H4 (cell line): ENCODE measurements around the gene DAG1. TPM values are rescaled to one million over a fixed set of nuclear protein-coding genes. Genes with fewer than 3 reads are reported as not detected.
A peak's percentile ranks its signal among the peaks of the same experiment; 100 is the strongest.

Experiments used
- DNase-seq: peaks from one replicate; pipeline ENCODE4 v3.0.0-alpha.2; 2015; ENCODE audit warnings: low spot score
- total RNA-seq: library from RNA; depleted of rRNA; stranded (reverse); fragments of >200 nt; shearing (Covaris generic); gene quantifications from 2 replicates; pipeline ENCODE4 v1.2.3, GENCODE V29; 2014; rRNA removed

DAG1 gene
- total RNA-seq, 1 experiment from 2014 or later, result 30.8 TPM

- peak; percentile 62 for DNase-seq
These were observed 83.9 kb downstream of the DAG1 start, which contains the start of gene BSN for GRCh38 chr3:49553692-49554632. TSS of gene BSN (plus strand) at chr3:49554477. CDS start at chr3:49554603, 126 bp downstream.

GRCh38 chr3:49554633-49555265 is 84.7 kb downstream of the DAG1 start:
- no peak for DNase-seq

GRCh38 chr3:49556500-49557275 is 86.6 kb downstream of the DAG1 start:
- DNase-seq, result no peak

- DNase-seq, result no peak
These were observed 93.0 kb downstream of the DAG1 start for GRCh38 chr3:49563040-49563578.

GRCh38 chr3:49563766-49564165 is 93.7 kb downstream of the DAG1 start:
- no peak for DNase-seq

- no peak for DNase-seq
These were observed 96.2 kb downstream of the DAG1 start for GRCh38 chr3:49566312-49566711.

- no peak for DNase-seq
These were observed 97.3 kb downstream of the DAG1 start for GRCh38 chr3:49567406-49567805.

GRCh38 chr3:49568965-49569364 is 98.9 kb downstream of the DAG1 start:
- DNase-seq, result no peak

GRCh38 chr3:49570028-49570654 is 100.1 kb downstream of the DAG1 start:
- no peak for DNase-seq

- no peak for DNase-seq
These were observed 112.1 kb downstream of the DAG1 start for GRCh38 chr3:49582177-49582576.

Other genes starting within 250 kb of the DAG1 start
- 0.16 and 0.97 TPM in 2 replicates for gene C3orf62, start 193.0 kb upstream of the DAG1 start, total RNA-seq
- gene USP4, start 130.2 kb upstream of the DAG1 start, total RNA-seq, result 2.7 and 6.5 TPM in 2 replicates
- 187 and 194 TPM in 2 replicates for gene GPX1, start 111.9 kb upstream of the DAG1 start, total RNA-seq
- 283 and 305 TPM in 2 replicates for gene RHOA, start 58.3 kb upstream of the DAG1 start, total RNA-seq
- gene TCTA, start 57.8 kb upstream of the DAG1 start, total RNA-seq, result 23.8 and 27.6 TPM in 2 replicates
- gene AMT, start 47.8 kb upstream of the DAG1 start, total RNA-seq, result 1.2 TPM in 1 of 2 replicates, not detected in the other
- gene NICN1, start 40.9 kb upstream of the DAG1 start, total RNA-seq, result 1.1 and 1.3 TPM in 2 replicates
- 0.04 and 0.16 TPM in 2 replicates for gene BSN, start 84.2 kb downstream of the DAG1 start, total RNA-seq
- 78.3 and 86.6 TPM in 2 replicates for gene APEH, start 204.1 kb downstream of the DAG1 start, total RNA-seq
- gene MST1, start 219.2 kb downstream of the DAG1 start, total RNA-seq, result 0.10 TPM in 1 of 2 replicates, not detected in the other
- gene RNF123, start 219.3 kb downstream of the DAG1 start, total RNA-seq, result 8.4 and 11.8 TPM in 2 replicates
- gene AMIGO3, start 249.4 kb downstream of the DAG1 start, total RNA-seq, result not detected in 2 replicates